NK-92 treated with Interleukin-12 subunit alpha and Interleukin-12 subunit beta, amount 100 ng/mL, for 24 hours (cell line): ENCODE results near the gene PCNX2.
A peak's percentile ranks its signal among the peaks of the same experiment; 100 is the strongest.

Experiments
- DNase-seq: peaks from one replicate; lab custom pipeline; 2025; lab: John Stamatoyannopoulos, UW

Gene PCNX2

GRCh38 chr1:233295237-233295974 is at the start of gene PCNX2:
Gene PCNX2 (minus strand): TSS chr1:233295725. CDS start chr1:233295478, 247 bp downstream.
- DNase-seq = peak; percentile 66

GRCh38 chr1:233343262-233343661 is 47.7 kb upstream of the PCNX2 start:
- DNase-seq = no peak

GRCh38 chr1:233342086-233342485 is 46.6 kb upstream of the PCNX2 start:
- DNase-seq = no peak

- DNase-seq = no peak
These were observed 45.5 kb upstream of the PCNX2 start for GRCh38 chr1:233340966-233341516.

GRCh38 chr1:233340031-233340555 is 44.6 kb upstream of the PCNX2 start:
- DNase-seq = no peak

- no peak for DNase-seq
These were observed 42.6 kb upstream of the PCNX2 start for GRCh38 chr1:233338102-233338501.

- no peak for DNase-seq
These were observed 42.0 kb upstream of the PCNX2 start for GRCh38 chr1:233337505-233337904.

GRCh38 chr1:233336554-233337456 is 41.3 kb upstream of the PCNX2 start:
- DNase-seq = no peak

- DNase-seq = no peak
These were observed 38.6 kb upstream of the PCNX2 start for GRCh38 chr1:233334092-233334491.

GRCh38 chr1:233333086-233333485 is 37.6 kb upstream of the PCNX2 start:
- no peak for DNase-seq

GRCh38 chr1:233331676-233332519 is 36.4 kb upstream of the PCNX2 start:
- no peak for DNase-seq

GRCh38 chr1:233328142-233328921 is 32.8 kb upstream of the PCNX2 start:
- DNase-seq = no peak

GRCh38 chr1:233327651-233328141 is 32.2 kb upstream of the PCNX2 start, which contains the start of gene MAP3K21:
Gene MAP3K21 (plus strand): TSS chr1:233327724. CDS start chr1:233328029, 305 bp downstream.
- no peak for DNase-seq

- DNase-seq = no peak
These were observed 31.5 kb upstream of the PCNX2 start for GRCh38 chr1:233326811-233327650.

- no peak for DNase-seq
These were observed 30.8 kb upstream of the PCNX2 start for GRCh38 chr1:233326319-233326718.

GRCh38 chr1:233323718-233324117 is 28.2 kb upstream of the PCNX2 start:
- DNase-seq = no peak

GRCh38 chr1:233320023-233320422 is 24.5 kb upstream of the PCNX2 start:
- DNase-seq = no peak

- no peak for DNase-seq
These were observed 23.7 kb upstream of the PCNX2 start for GRCh38 chr1:233319272-233319671.

GRCh38 chr1:233316473-233316872 is 20.9 kb upstream of the PCNX2 start:
- no peak for DNase-seq
